Neutrophil (primary cell): ENCODE measurements around the gene MMP24OS.

Experiments
- H3K27ac ChIP-seq: fragments of 200-600 bp; sonication (generic); 2 replicates; pipeline ENCODE4 v1.5.1; 2016; ENCODE audit warnings: mild to moderate bottlenecking, moderate library complexity
- H3K27me3 ChIP-seq: fragments of 200-600 bp; sonication (generic); 2 replicates; pipeline ENCODE4 v1.6.0; 2016; ENCODE audit warnings: mild to moderate bottlenecking
- H3K36me3 ChIP-seq: fragments of 200-600 bp; sonication (generic); 2 replicates; pipeline ENCODE4 v1.5.1; 2017
- H3K4me1 ChIP-seq, 2 experiments: fragments of 200-600 bp in 1 of 2; sonication (generic) in 1 of 2; 1 replicate in 1 of 2; 2 replicates in 1 of 2; pipeline versions ENCODE4 v1.5.1 to v1.6.1; 2013 to 2016; ENCODE audit warnings: low read depth in 1 of 2, low read length in 1 of 2, mild to moderate bottlenecking in 1 of 2, moderate library complexity in 1 of 2; ENCODE audit not compliant: control insufficient read depth in 1 of 2, insufficient read depth in 1 of 2
- H3K4me3 ChIP-seq, 2 experiments: fragments of 200-600 bp in 1 of 2; sonication (generic) in 1 of 2; 1 replicate in 1 of 2; 2 replicates in 1 of 2; pipeline ENCODE4 v1.5.1; 2013 to 2016; ENCODE audit warnings: low read depth in 1 of 2, low read length in 1 of 2, mild to moderate bottlenecking in 1 of 2, moderate library complexity in 1 of 2
- H3K9me3 ChIP-seq: fragments of 200-600 bp; sonication (generic); 2 replicates; pipeline ENCODE4 v1.5.1; 2016
- CTCF ChIP-seq: fragments of 200-600 bp; sonication (generic); IDR thresholded peaks from 2 replicates; pipeline ENCODE4 v1.5.1; 2016; ENCODE audit warnings: antibody characterized with exemption

The MMP24OS gene

GRCh38 chr20:35307666-35308653 lies 30.0 kb upstream of the MMP24OS start:
- no peak for TF ChIP-seq CTCF
- no peak overlapping the region for H3K27ac ChIP-seq
- H3K4me1 ChIP-seq: peaks cover 6 to 8% of the 10 kb centered on the region in 2 experiments
- no peaks in the 10 kb centered on the region for H3K27me3 ChIP-seq
- H3K36me3 ChIP-seq: no peaks in the 10 kb centered on the region
- no peak overlapping the region for H3K4me3 ChIP-seq
- no peaks in the 10 kb centered on the region for H3K9me3 ChIP-seq

GRCh38 chr20:35306931-35307517 lies 29.1 kb upstream of the MMP24OS start:
- Histone ChIP-seq H3K27me3 (no peaks in the 10 kb centered on the region), H3K27ac (no peak overlapping the region), H3K4me3 (no peak overlapping the region), H3K9me3 (no peaks in the 10 kb centered on the region), H3K4me1 (peaks cover 6 to 8% of the 10 kb centered on the region in 2 experiments), H3K36me3 (no peaks in the 10 kb centered on the region)
- no peak for TF ChIP-seq CTCF

GRCh38 chr20:35305682-35306556 lies 28.0 kb upstream of the MMP24OS start:
- H3K4me1 ChIP-seq: peaks cover 6 to 8% of the 10 kb centered on the region in 2 experiments
- no peaks in the 10 kb centered on the region for H3K9me3 ChIP-seq
- no peak overlapping the region for H3K4me3 ChIP-seq
- no peaks in the 10 kb centered on the region for H3K27me3 ChIP-seq
- no peak overlapping the region for H3K27ac ChIP-seq
- H3K36me3 ChIP-seq: no peaks in the 10 kb centered on the region
- TF ChIP-seq CTCF: no peak

GRCh38 chr20:35304956-35305355 lies 27.0 kb upstream of the MMP24OS start:
- peaks cover 6 to 8% of the 10 kb centered on the region in 2 experiments for H3K4me1 ChIP-seq
- no peak overlapping the region for H3K27ac ChIP-seq

More at GRCh38 chr20:35304956-35305355, 27.0 kb upstream of the MMP24OS start:
- no peak for TF ChIP-seq CTCF
- no peaks in the 10 kb centered on the region for H3K9me3 ChIP-seq
- H3K36me3 ChIP-seq: no peaks in the 10 kb centered on the region
- no peaks in the 10 kb centered on the region for H3K27me3 ChIP-seq
- H3K4me3 ChIP-seq: no peak overlapping the region
